Measurements from ENCODE around the gene SUPV3L1. TPM values are rescaled to one million over a fixed set of nuclear protein-coding genes. Genes with fewer than 3 reads are reported as not detected.

SUPV3L1 gene
- total and polyA plus RNA-seq, 9 donors = 21.7 to 39.8 (median 28.4) TPM

DNA sequence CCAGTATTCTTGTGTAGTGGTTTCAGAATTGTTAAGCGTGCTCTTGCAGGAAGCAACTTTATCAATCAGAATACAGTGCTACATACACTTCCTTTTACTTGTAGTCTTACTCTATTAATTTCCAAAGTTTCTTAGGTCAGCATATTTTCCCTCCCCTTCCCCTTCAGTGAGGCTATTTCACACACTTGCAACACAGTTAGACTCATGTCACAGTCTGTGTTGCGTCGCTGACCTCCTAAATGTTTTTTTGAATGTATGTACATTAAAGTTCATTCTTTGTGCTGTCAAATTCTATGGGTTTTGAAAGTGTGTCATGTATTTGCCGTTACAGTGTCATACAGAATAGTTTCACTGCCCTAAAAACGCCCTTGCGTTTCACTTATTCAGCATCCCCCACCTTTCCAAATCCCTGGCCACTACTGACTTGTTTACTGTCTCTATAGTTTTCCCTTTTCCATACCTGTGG is 34.7 kb downstream of the SUPV3L1 start:
- Histone ChIP-seq H3K9me3 (no peaks in the 10 kb centered on the region), H3K4me1 (ENCODE audit: insufficient read depth) (no peaks in the 10 kb centered on the region), H3K36me3 (no peaks in the 10 kb centered on the region), H3K27me3 (no peaks in the 10 kb centered on the region), H3K27ac (no peak overlapping the region), H3K4me3 (no peak overlapping the region)
- TF ChIP-seq, protein P1, sequence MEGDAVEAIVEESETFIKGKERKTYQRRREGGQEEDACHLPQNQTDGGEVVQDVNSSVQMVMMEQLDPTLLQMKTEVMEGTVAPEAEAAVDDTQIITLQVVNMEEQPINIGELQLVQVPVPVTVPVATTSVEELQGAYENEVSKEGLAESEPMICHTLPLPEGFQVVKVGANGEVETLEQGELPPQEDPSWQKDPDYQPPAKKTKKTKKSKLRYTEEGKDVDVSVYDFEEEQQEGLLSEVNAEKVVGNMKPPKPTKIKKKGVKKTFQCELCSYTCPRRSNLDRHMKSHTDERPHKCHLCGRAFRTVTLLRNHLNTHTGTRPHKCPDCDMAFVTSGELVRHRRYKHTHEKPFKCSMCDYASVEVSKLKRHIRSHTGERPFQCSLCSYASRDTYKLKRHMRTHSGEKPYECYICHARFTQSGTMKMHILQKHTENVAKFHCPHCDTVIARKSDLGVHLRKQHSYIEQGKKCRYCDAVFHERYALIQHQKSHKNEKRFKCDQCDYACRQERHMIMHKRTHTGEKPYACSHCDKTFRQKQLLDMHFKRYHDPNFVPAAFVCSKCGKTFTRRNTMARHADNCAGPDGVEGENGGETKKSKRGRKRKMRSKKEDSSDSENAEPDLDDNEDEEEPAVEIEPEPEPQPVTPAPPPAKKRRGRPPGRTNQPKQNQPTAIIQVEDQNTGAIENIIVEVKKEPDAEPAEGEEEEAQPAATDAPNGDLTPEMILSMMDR (IDR thresholded peaks at IDR 0.05) = no peak
- TF ChIP-seq EP300 (IDR thresholded peaks at IDR 0.05) (no peak), POLR2A (IDR thresholded peaks at IDR 0.05) (no peak)
- 88 to 94% (median 93%) methylated on average over 6 of the region's 6 CpGs for WGBS, 3 donors
- DNase-seq = no peak
- intact Hi-C loops (cut with DNase I) = no loop called here

DNA sequence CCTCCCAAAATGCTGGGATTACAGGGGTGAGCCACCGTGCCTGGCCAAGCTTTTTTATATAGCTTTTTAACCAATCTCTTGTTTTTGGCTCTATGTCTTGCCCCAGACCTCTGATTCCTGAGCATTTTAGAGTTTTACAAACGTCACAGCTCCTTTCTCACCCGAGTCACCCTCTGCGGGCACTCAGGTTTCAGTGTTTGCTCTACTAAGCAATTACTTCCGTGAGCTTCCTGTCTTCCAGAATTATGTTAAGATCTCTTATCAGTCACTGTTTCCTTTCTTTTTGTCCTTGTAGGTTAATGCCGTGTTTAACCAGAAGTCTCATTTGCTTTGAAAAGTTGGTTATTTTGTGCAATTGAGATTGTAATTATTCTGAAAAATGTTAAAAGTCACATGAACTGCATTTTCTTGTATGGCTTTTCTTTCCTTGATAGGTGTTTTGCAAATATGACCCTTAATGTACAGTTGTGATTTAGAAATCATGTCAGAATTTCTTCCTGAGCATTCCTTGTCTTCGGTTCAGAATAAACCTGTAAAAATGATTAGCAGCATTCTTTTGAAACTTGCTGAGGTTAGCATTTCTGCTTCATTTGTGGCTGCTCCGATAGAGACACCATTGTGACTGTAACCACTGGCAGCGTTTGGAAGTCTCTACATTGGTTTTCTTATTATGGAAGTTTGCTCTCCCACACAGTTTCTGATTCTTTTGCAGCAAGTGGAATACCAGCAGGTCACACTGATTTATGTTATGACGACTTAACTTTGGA is 35.6 kb downstream of the SUPV3L1 start:
- intact Hi-C loops (cut with DNase I) = no loop called here
- no peak overlapping the region for H3K4me3 ChIP-seq

DNA sequence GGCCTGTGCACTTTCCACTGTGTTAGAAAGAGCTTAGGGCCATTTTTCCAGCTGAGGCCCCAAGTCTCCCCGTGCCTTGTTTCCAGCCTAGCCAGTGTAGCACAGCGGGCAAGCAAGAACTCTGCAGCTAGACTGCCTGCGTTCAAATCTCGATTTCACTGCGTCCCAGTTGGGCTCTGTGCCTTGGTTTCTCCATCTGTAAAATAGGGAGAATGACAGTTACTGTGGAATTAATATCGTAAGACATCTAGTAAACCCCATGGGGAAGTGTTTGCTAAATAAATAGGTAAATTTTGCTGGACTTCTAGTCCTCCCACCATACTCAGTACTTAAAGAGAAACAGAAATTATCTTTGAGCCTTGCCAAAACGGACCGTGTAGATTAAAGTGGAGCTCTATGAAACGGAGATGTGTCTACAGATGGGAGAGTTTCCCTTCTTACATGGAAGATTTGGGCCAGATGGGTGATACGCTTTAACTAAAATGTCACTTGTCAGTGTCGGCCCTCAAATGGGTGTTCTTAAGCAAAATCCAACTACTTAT is 36.6 kb downstream of the SUPV3L1 start:
- Histone ChIP-seq H3K27ac (no peak overlapping the region), H3K9me3 (no peaks in the 10 kb centered on the region), H3K4me3 (no peak overlapping the region), H3K36me3 (no peaks in the 10 kb centered on the region), H3K4me1 (ENCODE audit: insufficient read depth) (no peaks in the 10 kb centered on the region), H3K27me3 (no peaks in the 10 kb centered on the region)
- 80 to 91% (median 80%) methylated on average over 11 of the region's 11 CpGs for WGBS, 3 donors
- DNase-seq = no peak
- TF ChIP-seq, protein P1 (IDR thresholded peaks at IDR 0.05) = no peak
- TF ChIP-seq POLR2A (IDR thresholded peaks at IDR 0.05) = no peak
- TF ChIP-seq EP300 (IDR thresholded peaks at IDR 0.05) = no peak
- intact Hi-C loops (cut with DNase I) = no loop called here

More for the DNA sequence above, 35.6 kb downstream of the SUPV3L1 start:
- TF ChIP-seq, protein P1 (IDR thresholded peaks at IDR 0.05) = no peak
- TF ChIP-seq POLR2A (IDR thresholded peaks at IDR 0.05) (no peak), EP300 (IDR thresholded peaks at IDR 0.05) (no peak)
- H3K27ac ChIP-seq = no peak overlapping the region
- DNase-seq = no peak
- no peaks in the 10 kb centered on the region for H3K9me3 ChIP-seq
- no peaks in the 10 kb centered on the region for H3K27me3 ChIP-seq
- no peaks in the 10 kb centered on the region for H3K36me3 ChIP-seq
- 24 to 40% (median 25%) methylated on average over 10 of the region's 10 CpGs for WGBS, 3 donors
- H3K4me1 ChIP-seq (ENCODE audit: insufficient read depth) = no peaks in the 10 kb centered on the region

- TF ChIP-seq POLR2A (IDR thresholded peaks at IDR 0.05) = no peak
- TF ChIP-seq, protein P1 (IDR thresholded peaks at IDR 0.05) = no peak
- TF ChIP-seq EP300 (IDR thresholded peaks at IDR 0.05) = no peak
- H3K36me3 ChIP-seq = no peaks in the 10 kb centered on the region
- WGBS, 3 donors = 72 to 79% (median 79%) methylated on average over 4 of the region's 4 CpGs
These were observed 37.2 kb downstream of the SUPV3L1 start for GRCh38 chr10:69217119-69217754.

More at GRCh38 chr10:69217119-69217754, 37.2 kb downstream of the SUPV3L1 start:
- H3K9me3 ChIP-seq = no peaks in the 10 kb centered on the region
- no peaks in the 10 kb centered on the region for H3K4me1 ChIP-seq (ENCODE audit: insufficient read depth)
- H3K27me3 ChIP-seq = no peaks in the 10 kb centered on the region
- no peak for DNase-seq
- no peak overlapping the region for H3K4me3 ChIP-seq
- H3K27ac ChIP-seq = no peak overlapping the region
- intact Hi-C loops (cut with DNase I) = no loop called here

Measured in ovary (tissue), 9 donors.